GM12878 (cell line): ENCODE measurements around the gene S100A6. TPM values are rescaled to one million over a fixed set of nuclear protein-coding genes. Genes with fewer than 3 reads are reported as not detected.

Experiments used
- GATAD2B ChIP-seq: fragments of 450-650 bp; conservative IDR thresholded peaks from 2 replicates; pipeline ENCODE4 v1.6.1; 2017; ENCODE audit warnings: low read depth, mild to moderate bottlenecking, moderate library complexity
- HCFC1 ChIP-seq: fragments of 150-350 bp; IDR thresholded peaks from 2 replicates; pipeline ENCODE4 v1.6.1; 2014; ENCODE audit warnings: low read length
- IKZF1 ChIP-seq: fragments of 450-650 bp; conservative IDR thresholded peaks from 2 replicates; pipeline ENCODE4 v1.6.1; 2017; ENCODE audit warnings: antibody characterized with exemption, mild to moderate bottlenecking
- MEF2A ChIP-seq: IDR thresholded peaks from 2 replicates; pipeline ENCODE4 v1.6.1; 2011; ENCODE audit warnings: low read depth, mild to moderate bottlenecking, low read length, moderate library complexity; ENCODE audit not compliant: insufficient read depth
- MTA3 ChIP-seq: IDR thresholded peaks from 2 replicates; pipeline ENCODE4 v1.6.1; 2012; ENCODE audit warnings: low read length, inconsistent platforms, borderline replicate concordance
- NBN ChIP-seq: fragments of 450-650 bp; IDR thresholded peaks from 2 replicates; pipeline ENCODE4 v1.6.1; 2016
- NR2F1 ChIP-seq: fragments of 450-650 bp; conservative IDR thresholded peaks from 2 replicates; pipeline ENCODE4 v1.6.1; 2017; ENCODE audit warnings: mild to moderate bottlenecking
- PAX8 ChIP-seq: fragments of 450-650 bp; IDR thresholded peaks from 2 replicates; pipeline ENCODE4 v1.6.1; 2017; ENCODE audit warnings: mild to moderate bottlenecking, moderate library complexity
- RB1 ChIP-seq: fragments of 450-650 bp; formaldehyde crosslinking; IDR thresholded peaks from 2 replicates; pipeline ENCODE4 v1.6.1; 2017; ENCODE audit warnings: mild to moderate bottlenecking, borderline replicate concordance
- SMC3 ChIP-seq: IDR thresholded peaks from 2 replicates; pipeline ENCODE4 v1.6.1; 2011; ENCODE audit warnings: low read length, improper control_type of control experiment, borderline replicate concordance
- ZNF217 ChIP-seq: fragments of 450-650 bp; IDR thresholded peaks from 2 replicates; pipeline ENCODE4 v1.6.1; 2017; ENCODE audit warnings: antibody characterized with exemption, mild to moderate bottlenecking
- polyA plus RNA-seq, 11 experiments: library from polyadenylated mRNA; depleted of rRNA in 4 of 11; unstranded in 6 of 11; stranded (reverse) in 5 of 11; fragments of >200 nt; fragmentation: Nextera tagmentation in 4 of 11; fragmentation: Illumina TruSeq in 1 of 11; extraction: Ambion mirVana in 4 of 11; extraction: Trizol in 1 of 11; gene quantifications; 1 replicate in 1 of 11; 2 replicates in 10 of 11; pipeline versions ENCODE4 v1.2.1 to v1.2.3, GENCODE V29; 2011 to 2016; ENCODE audit warnings: inconsistent platforms in 2 of 11, missing spikeins in 2 of 11, low read depth in 1 of 11
- total RNA-seq, 4 experiments: library from RNA; depleted of rRNA in 3 of 4; stranded (reverse); fragments of >200 nt in 3 of 4; fragmentation: Illumina TruSeq in 1 of 4; extraction: Trizol in 1 of 4; gene quantifications; 2 replicates each; pipeline versions ENCODE4 v1.2.1 to v1.2.3, GENCODE V29; 2013 to 2021
- TF ChIP-seq, protein P1 (sequence below), 3 experiments: IDR thresholded peaks in 2 of 3; conservative IDR thresholded peaks in 1 of 3; 2 replicates each; pipeline ENCODE4 v1.5.1; 2011; ENCODE audit warnings: low read depth in 3 of 3, low read length in 3 of 3, mild to moderate bottlenecking in 3 of 3, control low read depth in 2 of 3, moderate library complexity in 2 of 3, inconsistent platforms in 1 of 3, mixed read lengths in 1 of 3; ENCODE audit not compliant: control insufficient read depth in 2 of 3, insufficient read depth in 1 of 3; ENCODE audit errors: extremely low read depth in 1 of 3

The S100A6 gene
- total and polyA plus RNA-seq, 10 of the 15 experiments (the other 5 are each of a cell fraction or from before 2014, with no cell fraction given): 7.2 to 121 (median 45.7) TPM

DNA sequence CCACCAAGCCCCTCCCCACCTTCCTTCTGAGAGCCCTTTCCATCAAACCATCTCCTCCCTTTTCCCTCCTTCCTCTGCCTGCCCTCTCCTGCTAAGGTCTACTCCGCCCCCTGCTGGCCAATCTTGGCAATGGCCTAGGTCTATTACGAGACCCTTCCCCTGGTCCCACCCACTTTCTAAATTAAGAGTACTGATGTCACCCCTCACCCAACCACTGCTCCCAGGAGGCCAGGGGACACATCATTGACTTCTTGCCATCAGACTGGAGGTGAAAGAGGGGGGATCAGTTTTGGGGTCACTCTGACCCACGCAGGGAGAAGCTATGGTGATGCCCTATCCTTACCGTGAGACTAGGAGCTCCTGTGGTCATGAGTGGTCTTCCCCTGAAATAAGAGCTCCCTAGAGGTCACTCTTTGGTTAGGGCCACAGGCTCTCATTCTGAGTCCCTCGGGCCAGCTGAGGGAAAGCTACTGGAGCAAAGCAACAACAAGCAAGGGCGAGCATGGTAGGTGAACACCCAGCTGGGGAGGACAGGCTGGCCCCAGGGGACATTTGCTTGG is 40.7 kb downstream of the S100A6 start (continued):
- TF ChIP-seq, protein P1, sequence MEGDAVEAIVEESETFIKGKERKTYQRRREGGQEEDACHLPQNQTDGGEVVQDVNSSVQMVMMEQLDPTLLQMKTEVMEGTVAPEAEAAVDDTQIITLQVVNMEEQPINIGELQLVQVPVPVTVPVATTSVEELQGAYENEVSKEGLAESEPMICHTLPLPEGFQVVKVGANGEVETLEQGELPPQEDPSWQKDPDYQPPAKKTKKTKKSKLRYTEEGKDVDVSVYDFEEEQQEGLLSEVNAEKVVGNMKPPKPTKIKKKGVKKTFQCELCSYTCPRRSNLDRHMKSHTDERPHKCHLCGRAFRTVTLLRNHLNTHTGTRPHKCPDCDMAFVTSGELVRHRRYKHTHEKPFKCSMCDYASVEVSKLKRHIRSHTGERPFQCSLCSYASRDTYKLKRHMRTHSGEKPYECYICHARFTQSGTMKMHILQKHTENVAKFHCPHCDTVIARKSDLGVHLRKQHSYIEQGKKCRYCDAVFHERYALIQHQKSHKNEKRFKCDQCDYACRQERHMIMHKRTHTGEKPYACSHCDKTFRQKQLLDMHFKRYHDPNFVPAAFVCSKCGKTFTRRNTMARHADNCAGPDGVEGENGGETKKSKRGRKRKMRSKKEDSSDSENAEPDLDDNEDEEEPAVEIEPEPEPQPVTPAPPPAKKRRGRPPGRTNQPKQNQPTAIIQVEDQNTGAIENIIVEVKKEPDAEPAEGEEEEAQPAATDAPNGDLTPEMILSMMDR (IDR thresholded peaks at IDR 0.05 in 2 of 3, conservative IDR thresholded peaks at IDR 0.05 in 1 of 3; ENCODE audit: control insufficient read depth in 2 of 3, extremely low read depth in 1 of 3, insufficient read depth in 1 of 3, low read depth in 3 of 3, low read length in 3 of 3): peak; percentile 79 to 91 (median 89)
- TF ChIP-seq IKZF1: 0 out of 2 replicates have a peak, but pooled peaks have one; percentile 13
- no peak for TF ChIP-seq HCFC1
- TF ChIP-seq ZNF217: no peak
- 0 out of 2 replicates have a peak, but pooled peaks have one; percentile 32 for TF ChIP-seq MEF2A
- TF ChIP-seq NR2F1: peak; percentile 56; the same call in 1 of the 2 replicates
- no peak for TF ChIP-seq MTA3
- TF ChIP-seq PAX8: no peak
- TF ChIP-seq RB1: peak; percentile 43; the same call in 1 of the 2 replicates
- 0 out of 2 replicates have a peak, but pooled peaks have one; percentile 48 for TF ChIP-seq GATAD2B
- TF ChIP-seq NBN: 0 out of 2 replicates have a peak, but pooled peaks have one; percentile 36
- TF ChIP-seq SMC3: peak; percentile 83
